Smooth muscle cell (in vitro differentiated cells): ENCODE data around the gene HES6. TPM values are rescaled to one million over a fixed set of nuclear protein-coding genes. Genes with fewer than 3 reads are reported as not detected.

ENCODE experiments used
- DNase-seq: peaks from one replicate; lab custom pipeline; 2025; ENCODE audit not compliant: unreplicated experiment; lab: John Stamatoyannopoulos, UW
- H2AFZ ChIP-seq: fragments of 200-600 bp; sonication (generic); 2 replicates; pipeline ENCODE4 v1.6.0; 2016; ENCODE audit warnings: antibody characterized with exemption, low read depth, mild to moderate bottlenecking
- H3F3A ChIP-seq: fragments of 200-600 bp; sonication (generic); 2 replicates; pipeline ENCODE4 v1.6.0; 2017; ENCODE audit warnings: antibody characterized with exemption, low read depth
- H3K27ac ChIP-seq: fragments of 200-600 bp; sonication (generic); 2 replicates; pipeline ENCODE4 v1.5.1; 2016; ENCODE audit warnings: low read depth, mild to moderate bottlenecking
- H3K27me3 ChIP-seq: fragments of 200-600 bp; sonication (generic); 2 replicates; pipeline ENCODE4 v1.6.1; 2016; ENCODE audit warnings: low read depth, mild to moderate bottlenecking
- H3K36me3 ChIP-seq: fragments of 200-600 bp; sonication (generic); 2 replicates; pipeline ENCODE4 v1.5.1; 2016; ENCODE audit warnings: low read depth
- H3K4me1 ChIP-seq: fragments of 200-600 bp; sonication (generic); 2 replicates; pipeline ENCODE4 v1.5.1; 2016; ENCODE audit warnings: low read depth
- H3K4me2 ChIP-seq: fragments of 200-600 bp; sonication (generic); 2 replicates; pipeline ENCODE4 v1.6.0; 2016; ENCODE audit warnings: mild to moderate bottlenecking
- H3K4me3 ChIP-seq: fragments of 200-600 bp; sonication (generic); 2 replicates; pipeline ENCODE4 v1.5.1; 2016; ENCODE audit warnings: mild to moderate bottlenecking
- H3K79me2 ChIP-seq: fragments of 200-600 bp; sonication (generic); 2 replicates; pipeline ENCODE4 v1.6.0; 2016; ENCODE audit warnings: low read depth, mild to moderate bottlenecking
- H3K9ac ChIP-seq: fragments of 200-600 bp; sonication (generic); 2 replicates; pipeline ENCODE4 v1.6.0; 2016; ENCODE audit warnings: low read depth
- H3K9me3 ChIP-seq: fragments of 200-600 bp; sonication (generic); replicated peaks from 2 replicates; pipeline ENCODE4 v1.5.1; 2016; ENCODE audit warnings: low read depth
- H4K20me1 ChIP-seq: fragments of 200-600 bp; sonication (generic); 2 replicates; pipeline ENCODE4 v1.6.0; 2016; ENCODE audit warnings: low read depth
- CTCF ChIP-seq: fragments of 200-600 bp; sonication (generic); IDR thresholded peaks from 2 replicates; pipeline ENCODE4 v1.5.1; 2017; ENCODE audit warnings: borderline replicate concordance, mild to moderate bottlenecking, antibody characterized with exemption; ENCODE audit not compliant: insufficient read depth, poor library complexity, severe bottlenecking
- WGBS: methylation state at CpG from one replicate; pipeline ENCODE4 v1.1.7; 2016; ENCODE audit warnings: low lambda C conversion rate; 5-methylcytosine and 5-hydroxymethylcytosine counted together
- polyA plus RNA-seq: library from polyadenylated mRNA; unstranded; fragments of >200 nt; fragmentation: Nextera tagmentation; extraction: Ambion mirVana; gene quantifications from 2 replicates; pipeline ENCODE4 v1.2.1, GENCODE V29; 2016
- total RNA-seq: library from RNA; depleted of rRNA; stranded (reverse); fragments of >200 nt; gene quantifications from 2 replicates; pipeline ENCODE4 v1.2.3, GENCODE V29; 2014

HES6 gene
- total and polyA plus RNA-seq, 2 experiments from 2014 or later, result 0.81 to 2.7 TPM

- Histone ChIP-seq H3K79me2 (no peaks in the 10 kb centered on the region), H3K4me3 (no peak overlapping the region), H2AFZ (no peak overlapping the region), H4K20me1 (no peaks in the 10 kb centered on the region), H3K27me3 (no peaks in the 10 kb centered on the region), H3K27ac (no peak overlapping the region), H3K4me2 (no peak overlapping the region), H3K9ac (no peak overlapping the region), H3K4me1 (no peaks in the 10 kb centered on the region), H3K36me3 (peaks cover under 1% of the 10 kb centered on the region), H3K9me3 (no peaks in the 10 kb centered on the region), H3F3A (no peaks in the 10 kb centered on the region)
- DNase-seq, result no peak
- 78% methylated on average over 6 of the region's 6 CpGs for WGBS
- no peak for TF ChIP-seq CTCF
Observed at GRCh38 chr2:238269741-238270140, 29.9 kb upstream of the HES6 start.

GRCh38 chr2:238267884-238268680, 28.2 kb upstream of the HES6 start:
- no peak for TF ChIP-seq CTCF
- Histone ChIP-seq H4K20me1 (no peaks in the 10 kb centered on the region), H3K4me1 (peaks cover 3% of the 10 kb centered on the region), H3K9ac (no peak overlapping the region), H3K36me3 (no peaks in the 10 kb centered on the region), H3K4me2 (no peak overlapping the region), H3K9me3 (no peaks in the 10 kb centered on the region), H2AFZ (no peak overlapping the region), H3F3A (peaks cover 3% of the 10 kb centered on the region), H3K4me3 (no peak overlapping the region), H3K27ac (no peak overlapping the region), H3K79me2 (no peaks in the 10 kb centered on the region), H3K27me3 (no peaks in the 10 kb centered on the region)
- WGBS, result 93% methylated on average over 20 of the region's 20 CpGs
- no peak for DNase-seq

- Histone ChIP-seq H3K4me1 (peaks cover 4% of the 10 kb centered on the region), H3K9ac (no peak overlapping the region), H3K9me3 (no peaks in the 10 kb centered on the region), H2AFZ (no peak overlapping the region), H3K4me2 (no peak overlapping the region), H3K79me2 (no peaks in the 10 kb centered on the region), H3K4me3 (no peak overlapping the region), H3F3A (peaks cover 3% of the 10 kb centered on the region), H3K27ac (no peak overlapping the region), H3K36me3 (no peaks in the 10 kb centered on the region), H4K20me1 (no peaks in the 10 kb centered on the region), H3K27me3 (no peaks in the 10 kb centered on the region)
- TF ChIP-seq CTCF, result no peak
- WGBS, result 100% methylated on average over 1 of the region's 1 CpG
- DNase-seq, result no peak
Observed at GRCh38 chr2:238267341-238267710, 27.5 kb upstream of the HES6 start.

- H3K27me3 ChIP-seq, result no peaks in the 10 kb centered on the region
- TF ChIP-seq CTCF, result no peak
- H3K9me3 ChIP-seq, result no peaks in the 10 kb centered on the region
- no peak overlapping the region for H3K4me2 ChIP-seq
- H3K4me1 ChIP-seq, result peaks cover 4% of the 10 kb centered on the region
- H3K9ac ChIP-seq, result no peak overlapping the region
- DNase-seq, result no peak
- no peaks in the 10 kb centered on the region for H3K79me2 ChIP-seq
- no peak overlapping the region for H3K27ac ChIP-seq
- no peaks in the 10 kb centered on the region for H4K20me1 ChIP-seq
- H3F3A ChIP-seq, result peaks cover 3% of the 10 kb centered on the region
- H3K36me3 ChIP-seq, result no peaks in the 10 kb centered on the region
- H3K4me3 ChIP-seq, result no peak overlapping the region
- 92% methylated on average over 11 of the region's 11 CpGs for WGBS
- H2AFZ ChIP-seq, result no peak overlapping the region
Observed at GRCh38 chr2:238265605-238266004, 25.8 kb upstream of the HES6 start.
